Glomerular visceral epithelial cell (primary cell): Measurements from ENCODE around the gene MEF2B.

Experiments used
- DNase-seq: peaks from one replicate; pipeline ENCODE4 v3.0.0-alpha.2; 2016; ENCODE audit errors: extremely low spot score

MEF2B gene

DNA sequence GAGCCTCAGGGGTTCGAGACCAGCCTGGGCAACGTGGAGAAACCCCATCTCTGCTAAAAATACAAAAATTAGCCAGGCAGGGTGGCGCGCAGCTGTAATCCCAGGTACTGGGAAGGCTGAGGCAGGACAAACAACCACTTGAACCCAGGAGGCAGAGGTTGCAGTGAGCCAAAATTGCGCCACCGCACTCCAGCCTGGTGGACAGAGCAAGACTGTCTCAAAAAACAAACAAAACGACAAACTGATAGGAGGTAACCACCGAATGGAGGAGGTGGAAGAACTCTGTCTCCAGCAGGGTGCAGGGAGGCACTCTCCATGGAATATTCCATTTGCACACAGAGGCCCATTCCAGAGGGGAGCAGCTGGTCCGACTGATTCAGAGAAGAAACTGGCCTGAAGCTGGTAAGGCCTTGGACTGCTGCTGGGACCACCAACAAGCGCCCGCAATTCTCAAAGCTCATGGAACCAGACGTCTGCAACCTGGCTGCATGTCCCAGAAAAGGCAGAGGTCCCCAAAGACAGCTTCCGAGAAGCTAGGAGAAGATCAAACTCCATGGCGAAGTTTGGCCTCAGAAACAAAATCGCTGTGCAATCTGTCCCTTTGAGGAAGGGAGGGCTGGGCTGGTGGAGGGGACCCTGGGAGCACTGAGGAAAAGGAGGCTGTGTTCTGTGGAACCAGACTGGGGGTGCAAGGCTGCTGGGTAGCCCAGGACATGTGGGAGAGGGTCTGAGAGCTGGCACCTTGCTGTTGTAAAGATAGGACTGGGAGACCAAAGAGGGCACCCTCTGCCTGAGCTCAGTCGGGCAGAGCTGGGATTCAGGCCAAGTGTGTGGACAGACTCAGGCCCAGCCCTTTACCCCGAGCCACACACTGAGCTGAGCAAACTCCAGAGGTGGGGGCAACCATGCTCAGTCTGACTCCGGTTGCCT lies 71.1 kb downstream of the MEF2B start:
- DNase-seq = no peak

DNA sequence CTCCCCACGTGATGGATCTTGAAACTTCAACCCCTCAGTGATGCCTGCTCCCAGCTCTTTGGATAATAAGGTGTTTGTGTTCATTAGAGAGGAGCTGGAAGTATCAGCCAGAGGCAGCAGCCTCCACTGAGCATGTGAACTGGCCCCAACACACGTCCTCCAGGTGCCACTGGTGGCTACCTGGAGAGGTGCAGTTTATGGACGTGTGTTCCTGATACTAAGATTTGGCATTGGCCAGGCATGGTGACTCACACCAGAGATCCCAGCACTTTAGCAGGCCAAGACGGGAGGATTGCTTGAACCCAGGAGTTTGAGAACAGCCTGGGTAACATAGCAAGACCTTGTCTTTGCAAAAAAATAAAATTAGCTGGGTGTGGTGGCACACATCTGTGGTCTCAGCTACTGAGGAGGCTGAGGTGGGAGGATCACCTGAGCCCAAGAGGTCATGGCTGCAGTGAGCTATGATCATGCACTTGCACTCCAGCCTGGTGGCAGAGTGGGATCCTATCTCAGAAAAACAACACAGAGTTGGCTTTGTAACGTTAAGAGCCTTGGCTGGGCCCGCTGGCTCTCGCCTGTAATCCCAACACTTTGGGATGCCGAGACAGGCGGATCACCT lies 71.9 kb downstream of the MEF2B start:
- no peak for DNase-seq

DNA sequence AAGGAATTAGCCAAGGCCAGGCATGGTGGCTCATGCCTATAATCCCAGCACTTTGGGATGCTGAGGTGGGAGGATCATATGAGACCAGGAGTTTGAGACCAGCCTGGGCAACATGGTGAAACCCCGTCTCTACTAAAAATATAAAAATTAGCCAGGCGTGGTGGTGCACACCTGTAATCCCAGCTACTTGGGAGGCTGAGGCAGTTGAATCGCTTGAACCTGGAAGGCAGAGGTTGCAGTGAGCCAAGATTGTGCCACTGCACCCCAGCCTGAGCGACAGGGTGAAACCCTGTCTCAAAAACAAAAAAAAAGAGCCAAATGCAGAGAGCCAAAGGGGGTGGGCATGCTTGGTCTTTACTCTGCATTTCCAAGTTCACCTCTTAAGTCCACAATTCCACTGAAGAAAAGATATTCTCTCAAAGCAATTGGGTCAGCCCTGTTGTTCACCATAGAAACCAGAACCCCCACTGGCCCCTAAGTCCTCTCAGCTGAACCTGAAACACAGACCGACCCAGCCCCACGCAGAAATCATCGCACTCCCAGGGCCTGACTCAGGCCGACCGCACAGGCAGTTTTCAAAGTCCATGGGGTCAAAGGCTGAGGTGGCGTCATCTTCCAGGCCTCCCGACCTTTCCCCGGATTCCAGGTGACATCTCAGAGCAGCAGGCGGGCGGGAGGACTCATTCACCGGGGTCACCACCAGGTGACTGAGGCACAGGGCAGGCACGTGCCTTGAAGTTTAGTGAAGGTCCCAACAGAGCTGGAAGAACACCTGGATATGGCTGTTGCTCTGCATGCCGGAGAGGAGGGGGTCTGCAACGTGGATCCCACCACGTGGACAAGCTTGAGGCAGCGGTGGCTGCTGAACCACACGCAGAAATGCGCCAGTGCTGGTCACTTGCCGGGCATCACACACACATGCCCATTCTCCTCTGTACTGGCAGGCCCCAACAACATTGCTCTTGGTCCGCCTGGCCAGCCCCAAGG lies 73.1 kb downstream of the MEF2B start:
- DNase-seq = no peak

DNA sequence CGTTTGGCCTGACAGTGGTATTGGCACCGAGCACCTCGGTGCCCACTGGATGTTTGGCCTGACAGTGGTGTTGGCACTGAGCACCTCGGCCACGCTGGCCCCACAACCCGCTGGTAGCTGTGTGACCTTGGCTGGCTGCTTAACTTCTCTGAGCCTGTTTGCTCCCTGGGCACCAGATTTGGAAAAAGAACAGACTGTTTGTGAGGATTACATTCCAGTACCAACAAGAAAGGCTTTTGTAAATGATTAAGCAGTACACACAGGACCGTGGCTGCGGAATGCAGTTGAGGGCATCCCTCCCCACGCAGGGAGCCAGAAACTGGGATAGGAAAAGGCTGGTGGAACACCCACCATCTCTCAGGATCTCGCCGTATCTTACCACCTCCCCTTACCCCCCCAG lies 74.4 kb downstream of the MEF2B start:
- DNase-seq = no peak
